GM23338 (cell line): ENCODE measurements around the gene PLCG2. TPM values are rescaled to one million over a fixed set of nuclear protein-coding genes. Genes with fewer than 3 reads are reported as not detected.

Experiments used
- ETS1 ChIP-seq: IDR thresholded peaks from 2 replicates; pipeline ENCODE4 v1.6.1; 2016; ENCODE audit warnings: antibody characterized with exemption
- EZH2phosphoT487 ChIP-seq: fragments of 200-600 bp; sonication (generic); IDR thresholded peaks from one replicate; pipeline ENCODE4 v1.8.1; 2018; ENCODE audit warnings: antibody characterized with exemption; ENCODE audit not compliant: unreplicated experiment
- JUNB ChIP-seq: IDR thresholded peaks from one replicate; pipeline ENCODE4 v1.6.1; 2016; ENCODE audit warnings: antibody characterized with exemption; ENCODE audit not compliant: unreplicated experiment
- POLR2AphosphoS5 ChIP-seq: IDR thresholded peaks from 2 replicates; pipeline ENCODE4 v1.6.1; 2016; ENCODE audit warnings: antibody characterized with exemption, low read depth
- REST ChIP-seq: IDR thresholded peaks from one replicate; pipeline ENCODE4 v1.6.1; 2018; ENCODE audit warnings: antibody characterized with exemption; ENCODE audit not compliant: unreplicated experiment
- ZNF114 ChIP-seq: fragments of 250-450 bp; sonication (Bioruptor Pico); IDR thresholded peaks from 2 replicates; pipeline ENCODE4 v1.5.0; 2020; ENCODE audit warnings: mild to moderate bottlenecking, moderate library complexity
- polyA plus RNA-seq: library from polyadenylated mRNA; unstranded; fragments of >200 nt; fragmentation: Nextera tagmentation; extraction: Ambion mirVana; gene quantifications from 2 replicates; pipeline ENCODE4 v1.2.1, GENCODE V29; 2016
- total RNA-seq: library from RNA; depleted of rRNA; stranded (reverse); fragments of >200 nt; shearing (Covaris generic); gene quantifications from 2 replicates; pipeline ENCODE4 v1.2.3, GENCODE V29; 2014
- TF ChIP-seq, protein P1 (sequence below): fragments of 250-450 bp; sonication (Bioruptor Pico); IDR thresholded peaks from 2 replicates; pipeline ENCODE4 v1.5.0; 2020; ENCODE audit warnings: mild to moderate bottlenecking, moderate library complexity

Gene PLCG2
- total and polyA plus RNA-seq, 2 experiments from 2014 or later: 2.4 to 5.9 TPM

DNA sequence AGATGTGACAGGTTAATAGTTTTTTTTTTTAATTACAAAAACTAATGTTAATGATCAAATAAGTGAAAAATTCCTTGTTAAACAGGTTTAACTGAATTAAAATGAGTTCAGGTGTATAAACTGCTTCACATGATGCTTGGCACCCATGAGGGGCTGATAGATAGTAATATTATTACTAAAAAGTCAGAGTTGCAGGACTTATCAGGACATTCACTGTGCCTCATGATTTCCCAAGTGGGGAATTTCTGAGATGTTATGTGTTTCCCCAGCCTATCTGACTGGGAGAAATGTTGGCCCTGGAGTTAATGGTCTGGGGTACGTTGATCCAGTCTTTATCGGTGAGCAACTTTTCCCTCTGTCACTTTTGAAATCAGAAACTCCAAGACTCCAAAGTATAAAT is 102.1 kb downstream of the PLCG2 start (continued):
- TF ChIP-seq, protein P1, sequence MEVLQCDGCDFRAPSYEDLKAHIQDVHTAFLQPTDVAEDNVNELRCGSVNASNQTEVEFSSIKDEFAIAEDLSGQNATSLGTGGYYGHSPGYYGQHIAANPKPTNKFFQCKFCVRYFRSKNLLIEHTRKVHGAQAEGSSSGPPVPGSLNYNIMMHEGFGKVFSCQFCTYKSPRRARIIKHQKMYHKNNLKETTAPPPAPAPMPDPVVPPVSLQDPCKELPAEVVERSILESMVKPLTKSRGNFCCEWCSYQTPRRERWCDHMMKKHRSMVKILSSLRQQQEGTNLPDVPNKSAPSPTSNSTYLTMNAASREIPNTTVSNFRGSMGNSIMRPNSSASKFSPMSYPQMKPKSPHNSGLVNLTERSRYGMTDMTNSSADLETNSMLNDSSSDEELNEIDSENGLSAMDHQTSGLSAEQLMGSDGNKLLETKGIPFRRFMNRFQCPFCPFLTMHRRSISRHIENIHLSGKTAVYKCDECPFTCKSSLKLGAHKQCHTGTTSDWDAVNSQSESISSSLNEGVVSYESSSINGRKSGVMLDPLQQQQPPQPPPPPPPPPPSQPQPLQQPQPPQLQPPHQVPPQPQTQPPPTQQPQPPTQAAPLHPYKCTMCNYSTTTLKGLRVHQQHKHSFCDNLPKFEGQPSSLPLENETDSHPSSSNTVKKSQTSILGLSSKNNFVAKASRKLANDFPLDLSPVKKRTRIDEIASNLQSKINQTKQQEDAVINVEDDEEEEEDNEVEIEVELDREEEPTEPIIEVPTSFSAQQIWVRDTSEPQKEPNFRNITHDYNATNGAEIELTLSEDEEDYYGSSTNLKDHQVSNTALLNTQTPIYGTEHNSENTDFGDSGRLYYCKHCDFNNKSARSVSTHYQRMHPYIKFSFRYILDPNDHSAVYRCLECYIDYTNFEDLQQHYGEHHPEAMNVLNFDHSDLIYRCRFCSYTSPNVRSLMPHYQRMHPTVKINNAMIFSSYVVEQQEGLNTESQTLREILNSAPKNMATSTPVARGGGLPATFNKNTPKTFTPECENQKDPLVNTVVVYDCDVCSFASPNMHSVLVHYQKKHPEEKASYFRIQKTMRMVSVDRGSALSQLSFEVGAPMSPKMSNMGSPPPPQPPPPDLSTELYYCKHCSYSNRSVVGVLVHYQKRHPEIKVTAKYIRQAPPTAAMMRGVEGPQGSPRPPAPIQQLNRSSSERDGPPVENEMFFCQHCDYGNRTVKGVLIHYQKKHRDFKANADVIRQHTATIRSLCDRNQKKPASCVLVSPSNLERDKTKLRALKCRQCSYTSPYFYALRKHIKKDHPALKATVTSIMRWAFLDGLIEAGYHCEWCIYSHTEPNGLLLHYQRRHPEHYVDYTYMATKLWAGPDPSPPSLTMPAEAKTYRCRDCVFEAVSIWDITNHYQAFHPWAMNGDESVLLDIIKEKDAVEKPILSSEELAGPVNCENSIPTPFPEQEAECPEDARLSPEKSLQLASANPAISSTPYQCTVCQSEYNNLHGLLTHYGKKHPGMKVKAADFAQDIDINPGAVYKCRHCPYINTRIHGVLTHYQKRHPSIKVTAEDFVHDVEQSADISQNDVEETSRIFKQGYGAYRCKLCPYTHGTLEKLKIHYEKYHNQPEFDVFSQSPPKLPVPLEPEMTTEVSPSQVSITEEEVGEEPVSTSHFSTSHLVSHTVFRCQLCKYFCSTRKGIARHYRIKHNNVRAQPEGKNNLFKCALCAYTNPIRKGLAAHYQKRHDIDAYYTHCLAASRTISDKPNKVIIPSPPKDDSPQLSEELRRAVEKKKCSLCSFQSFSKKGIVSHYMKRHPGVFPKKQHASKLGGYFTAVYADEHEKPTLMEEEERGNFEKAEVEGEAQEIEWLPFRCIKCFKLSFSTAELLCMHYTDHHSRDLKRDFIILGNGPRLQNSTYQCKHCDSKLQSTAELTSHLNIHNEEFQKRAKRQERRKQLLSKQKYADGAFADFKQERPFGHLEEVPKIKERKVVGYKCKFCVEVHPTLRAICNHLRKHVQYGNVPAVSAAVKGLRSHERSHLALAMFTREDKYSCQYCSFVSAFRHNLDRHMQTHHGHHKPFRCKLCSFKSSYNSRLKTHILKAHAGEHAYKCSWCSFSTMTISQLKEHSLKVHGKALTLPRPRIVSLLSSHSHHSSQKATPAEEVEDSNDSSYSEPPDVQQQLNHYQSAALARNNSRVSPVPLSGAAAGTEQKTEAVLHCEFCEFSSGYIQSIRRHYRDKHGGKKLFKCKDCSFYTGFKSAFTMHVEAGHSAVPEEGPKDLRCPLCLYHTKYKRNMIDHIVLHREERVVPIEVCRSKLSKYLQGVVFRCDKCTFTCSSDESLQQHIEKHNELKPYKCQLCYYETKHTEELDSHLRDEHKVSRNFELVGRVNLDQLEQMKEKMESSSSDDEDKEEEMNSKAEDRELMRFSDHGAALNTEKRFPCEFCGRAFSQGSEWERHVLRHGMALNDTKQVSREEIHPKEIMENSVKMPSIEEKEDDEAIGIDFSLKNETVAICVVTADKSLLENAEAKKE (CRISPR knock-in tag): no peak
- no peak for TF ChIP-seq REST
- TF ChIP-seq EZH2phosphoT487: no peak
- no peak for TF ChIP-seq ZNF114 (CRISPR knock-in tag)
- TF ChIP-seq JUNB: no peak
- TF ChIP-seq POLR2AphosphoS5: no peak
- TF ChIP-seq ETS1: no peak
